Upper lobe of left lung (tissue), 4 donors: ENCODE data around the gene RBM19.

Source experiments
- EP300 ChIP-seq, 4 donors: sonication (generic); formaldehyde crosslinking; IDR thresholded peaks; one replicate each; pipeline ENCODE4 v1.5.1; 2017; ENCODE audit warnings: antibody characterized with exemption in 4 of 4, control low read depth in 2 of 4
- POLR2A ChIP-seq, 4 donors: fragments of 450-650 bp; IDR thresholded peaks; one replicate each; pipeline ENCODE4 v1.5.1; 2016 to 2017; ENCODE audit warnings: antibody characterized with exemption in 4 of 4, mild to moderate bottlenecking in 2 of 4
- POLR2AphosphoS5 ChIP-seq, 2 donors: sonication (generic); formaldehyde crosslinking; IDR thresholded peaks; one replicate each; pipeline ENCODE4 v1.5.1; 2017; ENCODE audit warnings: antibody characterized with exemption in 2 of 2
- TF ChIP-seq, protein P1 (sequence below), 6 experiments: fragments of 450-650 bp in 4 of 6; fragments of 200-600 bp in 2 of 6; sonication (generic) in 2 of 6; IDR thresholded peaks; one replicate each; pipeline ENCODE4 v1.5.1; 2016 to 2019; ENCODE audit warnings: antibody characterized with exemption in 6 of 6

- TF ChIP-seq POLR2A (IDR thresholded peaks at IDR 0.05) (no peak), POLR2AphosphoS5 (IDR thresholded peaks at IDR 0.05) (no peak), EP300 (IDR thresholded peaks at IDR 0.05) (no peak)
- TF ChIP-seq, protein P1, sequence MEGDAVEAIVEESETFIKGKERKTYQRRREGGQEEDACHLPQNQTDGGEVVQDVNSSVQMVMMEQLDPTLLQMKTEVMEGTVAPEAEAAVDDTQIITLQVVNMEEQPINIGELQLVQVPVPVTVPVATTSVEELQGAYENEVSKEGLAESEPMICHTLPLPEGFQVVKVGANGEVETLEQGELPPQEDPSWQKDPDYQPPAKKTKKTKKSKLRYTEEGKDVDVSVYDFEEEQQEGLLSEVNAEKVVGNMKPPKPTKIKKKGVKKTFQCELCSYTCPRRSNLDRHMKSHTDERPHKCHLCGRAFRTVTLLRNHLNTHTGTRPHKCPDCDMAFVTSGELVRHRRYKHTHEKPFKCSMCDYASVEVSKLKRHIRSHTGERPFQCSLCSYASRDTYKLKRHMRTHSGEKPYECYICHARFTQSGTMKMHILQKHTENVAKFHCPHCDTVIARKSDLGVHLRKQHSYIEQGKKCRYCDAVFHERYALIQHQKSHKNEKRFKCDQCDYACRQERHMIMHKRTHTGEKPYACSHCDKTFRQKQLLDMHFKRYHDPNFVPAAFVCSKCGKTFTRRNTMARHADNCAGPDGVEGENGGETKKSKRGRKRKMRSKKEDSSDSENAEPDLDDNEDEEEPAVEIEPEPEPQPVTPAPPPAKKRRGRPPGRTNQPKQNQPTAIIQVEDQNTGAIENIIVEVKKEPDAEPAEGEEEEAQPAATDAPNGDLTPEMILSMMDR (IDR thresholded peaks at IDR 0.05), result no peak
These were observed 189.6 kb downstream of the RBM19 start for GRCh38 chr12:113776536-113776935.
